Gastrocnemius medialis (tissue), 4 donors: Measurements from ENCODE around the gene FGD5.

ENCODE experiments used
- POLR2A ChIP-seq, 2 donors: fragments of 450-650 bp; IDR thresholded peaks; one replicate each; pipeline ENCODE4 v1.6.1; 2017; ENCODE audit warnings: antibody characterized with exemption in 2 of 2, mild to moderate bottlenecking in 2 of 2, moderate library complexity in 2 of 2
- TF ChIP-seq, protein P1 (sequence below), 5 experiments: fragments of 450-650 bp in 3 of 5; fragments of 200-600 bp in 2 of 5; sonication (generic) in 2 of 5; IDR thresholded peaks in 4 of 5; conservative IDR thresholded peaks in 1 of 5; 1 replicate in 4 of 5; 2 replicates in 1 of 5; pipeline ENCODE4 v1.5.1; 2016 to 2019; ENCODE audit warnings: antibody characterized with exemption in 5 of 5, mild to moderate bottlenecking in 3 of 5, moderate library complexity in 3 of 5

DNA sequence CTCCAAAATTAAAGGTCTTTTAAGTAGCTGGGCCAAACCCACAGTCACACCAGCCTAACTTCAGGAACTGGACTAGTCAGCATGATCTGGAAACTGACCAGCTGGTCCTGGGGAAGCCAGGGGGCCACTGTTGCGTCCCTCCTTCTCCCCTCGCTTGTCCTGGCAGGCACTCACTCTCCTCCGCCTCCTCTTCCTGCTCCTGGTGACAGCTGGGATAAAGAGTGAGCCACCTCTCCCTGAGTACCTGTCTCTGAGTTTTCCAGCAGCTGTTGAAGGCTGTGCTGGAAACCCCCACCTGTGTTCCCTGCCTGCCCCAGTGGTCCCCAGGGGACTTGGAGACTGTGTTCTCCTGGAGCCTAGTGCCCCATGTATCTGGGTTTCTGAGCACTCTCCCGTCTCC lies 56.0 kb downstream of the FGD5 start:
- TF ChIP-seq, protein P1, sequence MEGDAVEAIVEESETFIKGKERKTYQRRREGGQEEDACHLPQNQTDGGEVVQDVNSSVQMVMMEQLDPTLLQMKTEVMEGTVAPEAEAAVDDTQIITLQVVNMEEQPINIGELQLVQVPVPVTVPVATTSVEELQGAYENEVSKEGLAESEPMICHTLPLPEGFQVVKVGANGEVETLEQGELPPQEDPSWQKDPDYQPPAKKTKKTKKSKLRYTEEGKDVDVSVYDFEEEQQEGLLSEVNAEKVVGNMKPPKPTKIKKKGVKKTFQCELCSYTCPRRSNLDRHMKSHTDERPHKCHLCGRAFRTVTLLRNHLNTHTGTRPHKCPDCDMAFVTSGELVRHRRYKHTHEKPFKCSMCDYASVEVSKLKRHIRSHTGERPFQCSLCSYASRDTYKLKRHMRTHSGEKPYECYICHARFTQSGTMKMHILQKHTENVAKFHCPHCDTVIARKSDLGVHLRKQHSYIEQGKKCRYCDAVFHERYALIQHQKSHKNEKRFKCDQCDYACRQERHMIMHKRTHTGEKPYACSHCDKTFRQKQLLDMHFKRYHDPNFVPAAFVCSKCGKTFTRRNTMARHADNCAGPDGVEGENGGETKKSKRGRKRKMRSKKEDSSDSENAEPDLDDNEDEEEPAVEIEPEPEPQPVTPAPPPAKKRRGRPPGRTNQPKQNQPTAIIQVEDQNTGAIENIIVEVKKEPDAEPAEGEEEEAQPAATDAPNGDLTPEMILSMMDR (IDR thresholded peaks at IDR 0.05 in 4 of 5, conservative IDR thresholded peaks at IDR 0.05 in 1 of 5), result no peak
- TF ChIP-seq POLR2A (IDR thresholded peaks at IDR 0.05), result no peak
